OCI-LY7 (cell line): ENCODE results near the gene CHD5. TPM values are rescaled to one million over a fixed set of nuclear protein-coding genes. Genes with fewer than 3 reads are reported as not detected.

Experiments used
- BruUV-seq: library from RNA; stranded (reverse); fragments of 400-500 nt; replicated peaks from 2 replicates; lab custom pipeline; 2021; lab: Mats Ljungman, UMichigan
- CTCF ChIA-PET: fragments of 300-600 bp; sonication (Branson Sonifier 250); formaldehyde crosslinking; loops from one replicate; lab custom pipeline; 2022; ENCODE audit warnings: antibody characterized with exemption; ENCODE audit not compliant: unreplicated experiment; lab: Charles Lee
- POLR2A ChIA-PET: fragments of 300-600 bp; sonication (Branson Sonifier 250); formaldehyde crosslinking; loops from one replicate; lab custom pipeline; 2022; ENCODE audit warnings: antibody characterized with exemption; lab: Charles Lee
- DNase-seq: peaks from one replicate; pipeline ENCODE4 v3.0.0-alpha.2; 2015; ENCODE audit warnings: low spot score
- H2AFZ ChIP-seq: fragments of 200-600 bp; sonication (generic), shearing (Covaris generic); 2 replicates; pipeline ENCODE4 v1.6.1; 2014; ENCODE audit warnings: mild to moderate bottlenecking, antibody characterized with exemption, low read length, moderate library complexity
- H3K27ac ChIP-seq: fragments of 200-600 bp; sonication (generic); 2 replicates; pipeline ENCODE4 v1.5.1; 2014; ENCODE audit warnings: mixed run types, low read depth, mild to moderate bottlenecking, moderate library complexity, low read length, inconsistent platforms; ENCODE audit not compliant: poor library complexity, severe bottlenecking
- H3K36me3 ChIP-seq: fragments of 200-600 bp; sonication (generic); 2 replicates; pipeline ENCODE4 v1.6.1; 2014; ENCODE audit warnings: mild to moderate bottlenecking, antibody characterized with exemption, low read length, moderate library complexity, mixed read lengths; ENCODE audit not compliant: insufficient read depth
- H3K4me1 ChIP-seq: fragments of 200-600 bp; sonication (generic); 2 replicates; pipeline ENCODE4 v1.5.1; 2014; ENCODE audit warnings: mild to moderate bottlenecking, low read length; ENCODE audit not compliant: insufficient read depth, poor library complexity, severe bottlenecking
- H3K4me2 ChIP-seq: fragments of 200-600 bp; sonication (generic); 2 replicates; pipeline ENCODE4 v1.6.1; 2014; ENCODE audit warnings: mild to moderate bottlenecking, low read length
- H3K4me3 ChIP-seq: fragments of 200-600 bp; sonication (generic); 2 replicates; pipeline ENCODE4 v1.5.1; 2014; ENCODE audit warnings: mild to moderate bottlenecking, low read depth, low read length; ENCODE audit not compliant: poor library complexity, severe bottlenecking
- H3K79me2 ChIP-seq: fragments of 200-600 bp; sonication (generic); 2 replicates; pipeline ENCODE4 v1.6.1; 2016; ENCODE audit warnings: low read depth, mild to moderate bottlenecking, low read length, moderate library complexity, mixed read lengths; ENCODE audit not compliant: insufficient read depth
- H3K9me2 ChIP-seq: fragments of 200-600 bp; sonication (generic); 2 replicates; pipeline ENCODE4 v1.6.1; 2016; ENCODE audit warnings: mild to moderate bottlenecking, low read length, mixed read lengths; ENCODE audit not compliant: insufficient read depth
- H3K9me3 ChIP-seq: fragments of 200-600 bp; sonication (generic); 2 replicates; pipeline ENCODE4 v1.6.1; 2014; ENCODE audit warnings: mild to moderate bottlenecking, mixed run types, low read length, mixed read lengths
- H4K20me1 ChIP-seq: fragments of 200-600 bp; sonication (generic); 2 replicates; pipeline ENCODE4 v1.6.1; 2014; ENCODE audit warnings: mild to moderate bottlenecking, antibody characterized with exemption, low read length, moderate library complexity, mixed read lengths; ENCODE audit not compliant: insufficient read depth
- CTCF ChIP-seq: fragments of 200-600 bp; sonication (generic); conservative IDR thresholded peaks from 2 replicates; pipeline ENCODE4 v1.5.1; 2014; ENCODE audit warnings: mild to moderate bottlenecking, antibody characterized with exemption, low read length, moderate library complexity, mixed read lengths
- EZH2phosphoT487 ChIP-seq: fragments of 200-600 bp; sonication (generic); IDR thresholded peaks from 2 replicates; pipeline ENCODE4 v1.6.1; 2018; ENCODE audit warnings: low read depth, borderline replicate concordance, mild to moderate bottlenecking, mixed run types, antibody characterized with exemption, low read length, moderate library complexity, mixed read lengths
- intact Hi-C: fragments of 100-400 bp; cut with micrococcal nuclease; formaldehyde crosslinking; loops from one replicate; pipeline ENCODE4 v1.10.0; 2022; ENCODE audit not compliant: unreplicated experiment
- total RNA-seq, 2 experiments: library from RNA; depleted of rRNA in 1 of 2; stranded (reverse); fragments of >200 nt in 1 of 2; shearing (Covaris generic) in 1 of 2; gene quantifications; 2 replicates each; pipeline ENCODE4 v1.2.3, GENCODE V29; 2014 to 2022

Gene CHD5
- total RNA-seq, 2 experiments from 2014 or later, result 0.19 to 0.38 TPM

- Histone ChIP-seq H4K20me1 (no peaks in the 10 kb centered on the region), H3K4me1 (no peaks in the 10 kb centered on the region), H3K4me2 (no peak overlapping the region), H3K27ac (no peak overlapping the region), H3K4me3 (no peak overlapping the region), H3K9me3 (no peaks in the 10 kb centered on the region), H2AFZ (no peak overlapping the region), H3K79me2 (no peaks in the 10 kb centered on the region), H3K36me3 (0 out of 2 replicates have a peak, but pooled peaks cover 6% of the 10 kb centered on the region), H3K9me2 (no peaks in the 10 kb centered on the region)
- CTCF ChIA-PET, result no interaction called here
- BruUV-seq, result no TSS peak
- DNase-seq, result no peak
- POLR2A ChIA-PET, result no interaction called here
- intact Hi-C loops, result no loop called here
- TF ChIP-seq EZH2phosphoT487 (no peak), CTCF (no peak)
Observed at GRCh38 chr1:6069573-6069972, 110.5 kb downstream of the CHD5 start.

- TF ChIP-seq EZH2phosphoT487, result no peak
- TF ChIP-seq CTCF, result no peak
- Histone ChIP-seq H3K4me3 (no peak overlapping the region), H3K4me1 (no peaks in the 10 kb centered on the region), H3K4me2 (no peak overlapping the region), H3K9me2 (no peaks in the 10 kb centered on the region), H3K27ac (no peak overlapping the region), H3K79me2 (no peaks in the 10 kb centered on the region), H2AFZ (no peak overlapping the region), H4K20me1 (no peaks in the 10 kb centered on the region), H3K9me3 (no peaks in the 10 kb centered on the region), H3K36me3 (0 out of 2 replicates have a peak, but pooled peaks cover 3% of the 10 kb centered on the region)
- POLR2A ChIA-PET, result no interaction called here
- intact Hi-C loops, result no loop called here
- DNase-seq, result no peak
- CTCF ChIA-PET, result no interaction called here
- BruUV-seq, result no TSS peak
Observed at GRCh38 chr1:6068932-6069331, 111.2 kb downstream of the CHD5 start.

GRCh38 chr1:6068073-6068472, 112.0 kb downstream of the CHD5 start:
- Histone ChIP-seq H4K20me1 (no peaks in the 10 kb centered on the region), H3K27ac (no peak overlapping the region), H2AFZ (no peak overlapping the region), H3K9me2 (no peaks in the 10 kb centered on the region), H3K4me3 (no peak overlapping the region), H3K36me3 (no peaks in the 10 kb centered on the region), H3K79me2 (no peaks in the 10 kb centered on the region), H3K4me2 (no peak overlapping the region), H3K9me3 (no peaks in the 10 kb centered on the region), H3K4me1 (no peaks in the 10 kb centered on the region)
- DNase-seq, result no peak
- no TSS peak for BruUV-seq
- intact Hi-C loops, result no loop called here
- CTCF ChIA-PET, result no interaction called here
- TF ChIP-seq CTCF, result no peak
- POLR2A ChIA-PET, result no interaction called here
